H1 (cell line): ENCODE results near the gene THAP4. TPM values are rescaled to one million over a fixed set of nuclear protein-coding genes. Genes with fewer than 3 reads are reported as not detected.

ENCODE experiments used
- RFX5 ChIP-seq: IDR thresholded peaks from 2 replicates; pipeline ENCODE4 v1.6.1; 2011; ENCODE audit warnings: low read depth, low read length, improper control_type of control experiment, borderline replicate concordance
- RNF2 ChIP-seq: fragments of 200-900, 300-1000 bp; sonication (generic); IDR thresholded peaks from 2 replicates; pipeline ENCODE4 v1.7.1; 2016; ENCODE audit warnings: borderline replicate concordance, low read depth, mild to moderate bottlenecking, antibody characterized with exemption, low read length; ENCODE audit not compliant: poor library complexity, severe bottlenecking; ENCODE audit errors: missing control alignments
- SAP30 ChIP-seq: fragments of 300-600 bp; sonication (generic); IDR thresholded peaks from 2 replicates; pipeline ENCODE4 v1.7.1; 2012; ENCODE audit warnings: low read length, moderate library complexity, mild to moderate bottlenecking, inconsistent platforms; ENCODE audit not compliant: insufficient read depth, insufficient replicate concordance
- SIRT6 ChIP-seq: IDR thresholded peaks from one replicate; pipeline ENCODE4 v1.7.1; 2012; ENCODE audit warnings: low read length, inconsistent platforms
- polyA plus RNA-seq, 7 experiments: library from polyadenylated mRNA; depleted of rRNA in 3 of 7; stranded (reverse) in 5 of 7; unstranded in 2 of 7; fragments of >200 nt in 5 of 7; fragments of 200-250 nt in 2 of 7; gene quantifications; 1 replicate in 5 of 7; 2 replicates in 1 of 7; 4 replicates in 1 of 7; pipeline versions ENCODE4 v1.2.1 to v1.2.3, GENCODE V29; 2011 to 2013; ENCODE audit warnings: missing spikeins in 2 of 7, mixed read lengths in 2 of 7
- total RNA-seq: library from RNA; stranded (reverse); fragmentation: NEBNext Ultra II Directional; extraction: Animal tissue kit (Norgen Biotek cat#: 25700); gene quantifications from 2 replicates; pipeline ENCODE4 v1.2.1, GENCODE V29; 2021
- TF ChIP-seq, protein P1 (sequence below): IDR thresholded peaks from 2 replicates; pipeline ENCODE4 v1.6.1; 2012; ENCODE audit warnings: low read length, inconsistent platforms

Gene THAP4
- total and polyA plus RNA-seq, 2 of the 8 experiments (the other 6 are each of a cell fraction or from before 2014, with no cell fraction given): 78.9 to 83.6 TPM

DNA sequence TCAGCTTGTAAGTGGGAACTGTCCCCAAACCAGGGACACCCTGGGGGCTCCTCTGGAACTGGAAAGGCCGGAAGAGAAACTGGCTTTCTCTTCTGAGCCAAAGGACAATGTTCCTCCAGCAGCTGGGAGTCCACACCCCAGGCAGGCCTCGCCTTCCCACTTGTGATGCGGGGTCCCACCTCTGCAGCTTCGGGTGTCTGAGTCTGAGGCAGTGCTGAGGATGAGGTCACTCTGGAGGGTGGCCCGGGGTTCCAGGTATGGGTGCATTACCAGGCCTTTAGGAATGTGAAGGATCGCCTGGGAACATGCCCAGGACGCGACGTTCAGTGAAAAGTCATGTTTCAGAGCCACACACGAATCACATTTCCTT lies 96.6 kb downstream of the THAP4 start (continued):
- TF ChIP-seq, protein P1, sequence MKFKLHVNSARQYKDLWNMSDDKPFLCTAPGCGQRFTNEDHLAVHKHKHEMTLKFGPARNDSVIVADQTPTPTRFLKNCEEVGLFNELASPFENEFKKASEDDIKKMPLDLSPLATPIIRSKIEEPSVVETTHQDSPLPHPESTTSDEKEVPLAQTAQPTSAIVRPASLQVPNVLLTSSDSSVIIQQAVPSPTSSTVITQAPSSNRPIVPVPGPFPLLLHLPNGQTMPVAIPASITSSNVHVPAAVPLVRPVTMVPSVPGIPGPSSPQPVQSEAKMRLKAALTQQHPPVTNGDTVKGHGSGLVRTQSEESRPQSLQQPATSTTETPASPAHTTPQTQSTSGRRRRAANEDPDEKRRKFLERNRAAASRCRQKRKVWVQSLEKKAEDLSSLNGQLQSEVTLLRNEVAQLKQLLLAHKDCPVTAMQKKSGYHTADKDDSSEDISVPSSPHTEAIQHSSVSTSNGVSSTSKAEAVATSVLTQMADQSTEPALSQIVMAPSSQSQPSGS: no peak
- TF ChIP-seq RFX5 (no peak), RNF2 (no peak), SAP30 (no peak), SIRT6 (no peak)
